Endodermal cell (in vitro differentiated cells): ENCODE data around the gene RBKS. TPM values are rescaled to one million over a fixed set of nuclear protein-coding genes. Genes with fewer than 3 reads are reported as not detected.

Experiments used
- DNase-seq: peaks from one replicate; pipeline ENCODE4 v3.0.0-alpha.2; 2017
- H3K27ac ChIP-seq: 2 replicates; pipeline ENCODE4 v1.5.1; 2013; ENCODE audit warnings: mild to moderate bottlenecking, low read depth, low read length, moderate library complexity
- H3K27me3 ChIP-seq: 2 replicates; pipeline ENCODE4 v1.6.1; 2013; ENCODE audit warnings: mild to moderate bottlenecking, low read length, moderate library complexity; ENCODE audit not compliant: insufficient read depth, control insufficient read depth, poor library complexity, severe bottlenecking
- H3K36me3 ChIP-seq: 2 replicates; pipeline ENCODE4 v1.7.0; 2013; ENCODE audit warnings: mild to moderate bottlenecking, low read length, moderate library complexity; ENCODE audit not compliant: control insufficient read depth, insufficient read depth
- H3K4me1 ChIP-seq: one replicate; pipeline ENCODE4 v1.7.0; 2013; ENCODE audit warnings: low read length; ENCODE audit not compliant: control insufficient read depth, insufficient read depth
- H3K4me3 ChIP-seq: 2 replicates; pipeline ENCODE4 v1.5.1; 2013; ENCODE audit warnings: mild to moderate bottlenecking, low read length, moderate library complexity
- H3K9ac ChIP-seq: 2 replicates; pipeline ENCODE4 v1.6.1; 2013; ENCODE audit warnings: mild to moderate bottlenecking, low read length, moderate library complexity; ENCODE audit not compliant: poor library complexity, severe bottlenecking; ENCODE audit errors: extremely low read depth
- H3K9me3 ChIP-seq: 2 replicates; pipeline ENCODE4 v1.6.1; 2013; ENCODE audit warnings: mild to moderate bottlenecking, low read length, moderate library complexity; ENCODE audit not compliant: control insufficient read depth
- H3K27ac Mint-ChIP-seq: 2 replicates; pipeline ENCODE4 v1.8.0; 2020; ENCODE audit warnings: mixed read lengths
- H3K27me3 Mint-ChIP-seq: 2 replicates; pipeline ENCODE4 v1.8.0; 2021; ENCODE audit warnings: mild to moderate bottlenecking, mixed read lengths; ENCODE audit not compliant: insufficient read depth
- H3K36me3 Mint-ChIP-seq: 2 replicates; pipeline ENCODE4 v1.8.0; 2020; ENCODE audit warnings: low read depth, mixed read lengths
- H3K4me1 Mint-ChIP-seq: 2 replicates; pipeline ENCODE4 v1.8.0; 2020; ENCODE audit warnings: mixed read lengths
- H3K4me3 Mint-ChIP-seq: 2 replicates; pipeline ENCODE4 v1.8.0; 2020; ENCODE audit warnings: mild to moderate bottlenecking, moderate library complexity, mixed read lengths
- H3K9me3 Mint-ChIP-seq: 2 replicates; pipeline ENCODE4 v1.8.0; 2020; ENCODE audit warnings: mild to moderate bottlenecking, mixed read lengths
- CTCF ChIP-seq: fragments of 200-600 bp; sonication (generic); conservative IDR thresholded peaks from 2 replicates; pipeline ENCODE4 v1.5.0; 2021; ENCODE audit warnings: antibody characterized with exemption, mild to moderate bottlenecking
- WGBS, 2 experiments: methylation state at CpG; one replicate each; pipeline versions ENCODE4 v1.1.5 to v1.1.7; 2013; ENCODE audit warnings: missing lambda C conversion rate in 2 of 2, mixed read lengths in 1 of 2; ENCODE audit not compliant: insufficient coverage in 1 of 2, insufficient read length in 1 of 2; 5-methylcytosine and 5-hydroxymethylcytosine counted together
- total RNA-seq, 2 donors: library from RNA; stranded (reverse); fragmentation: NEBNext Ultra II Directional in 1 of 2; extraction: Animal tissue kit (Norgen Biotek cat#: 25700) in 1 of 2; gene quantifications; 2 replicates in 1 of 2; 3 replicates in 1 of 2; pipeline ENCODE4 v1.2.1, GENCODE V29; 2021

The RBKS gene
- total RNA-seq, 2 donors from 2014 or later: 4.4 to 4.9 TPM

DNA sequence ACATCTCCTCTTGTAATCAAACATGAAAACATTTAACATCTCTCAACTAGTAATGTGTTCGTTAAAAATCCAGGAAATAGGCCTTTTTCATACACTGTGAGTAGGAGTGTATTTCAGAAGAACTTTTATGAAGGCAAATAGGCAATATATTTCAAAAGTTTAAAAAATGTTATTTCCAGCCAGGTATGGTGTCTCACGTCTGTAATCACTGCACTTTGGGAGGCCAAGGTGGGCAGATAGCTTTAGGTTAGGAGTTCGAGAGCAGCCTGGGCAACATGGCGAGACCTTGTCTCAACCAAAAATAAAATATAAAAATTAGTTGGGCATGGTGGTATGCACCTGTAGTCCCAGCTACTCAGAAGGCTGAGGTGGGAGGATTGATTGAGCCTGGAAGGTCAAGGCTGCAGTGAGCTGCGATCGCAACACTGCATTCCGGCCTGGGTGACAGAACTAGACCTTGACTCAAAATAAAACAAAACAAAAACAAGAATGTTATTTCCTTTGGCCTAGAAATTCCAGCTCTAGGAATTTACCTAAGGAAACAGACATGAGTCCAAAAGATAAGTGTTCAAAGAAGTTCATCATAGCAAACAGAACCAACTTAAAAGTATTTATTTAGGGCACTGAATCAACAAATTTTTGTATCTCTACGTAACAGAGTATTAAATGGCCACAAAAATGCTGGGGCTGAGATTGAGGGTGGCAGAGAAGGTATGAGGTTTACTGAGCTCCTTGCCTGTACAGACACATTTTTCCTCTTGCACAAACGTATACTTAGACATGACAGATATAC, 14.9 kb downstream of the RBKS start:
- peaks cover 5% of the 10 kb centered on the region for H3K27me3 Mint-ChIP-seq
- DNase-seq: no peak
- Histone ChIP-seq H3K9me3 (no peaks in the 10 kb centered on the region), H3K27me3 (no peaks in the 10 kb centered on the region), H3K9ac (no peak overlapping the region), H3K4me3 (no peak overlapping the region), H3K4me1 (no peaks in the 10 kb centered on the region), H3K27ac (no peak overlapping the region), H3K36me3 (no peaks in the 10 kb centered on the region)
- no peaks in the 10 kb centered on the region for H3K4me1 Mint-ChIP-seq
- WGBS, 2 experiments: 89 to 92% methylated on average over 1 to 8 of the region's 9 CpGs
- TF ChIP-seq CTCF: no peak
- H3K36me3 Mint-ChIP-seq: no peaks in the 10 kb centered on the region
- H3K9me3 Mint-ChIP-seq: peaks cover 10% of the 10 kb centered on the region
- H3K4me3 Mint-ChIP-seq: no peak overlapping the region
- H3K27ac Mint-ChIP-seq: no peak overlapping the region

DNA sequence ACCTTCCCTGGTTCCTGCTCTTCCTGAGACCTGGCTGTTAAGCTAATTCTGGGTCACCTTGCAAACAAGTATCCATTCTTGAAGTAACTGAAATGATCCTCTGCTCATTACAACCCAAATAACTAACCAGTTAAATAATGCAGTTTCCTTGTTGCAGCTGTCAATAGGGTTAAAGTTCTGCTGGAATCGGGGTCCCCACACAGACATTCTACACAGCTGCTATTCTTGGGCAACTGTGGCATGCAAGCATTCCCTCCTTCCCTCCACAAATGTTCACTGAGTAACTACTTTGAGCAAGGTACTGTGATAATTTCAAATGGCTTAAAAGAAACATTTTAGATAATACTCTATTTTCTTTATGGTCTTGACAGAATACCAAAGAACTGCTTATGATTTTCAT, 17.1 kb downstream of the RBKS start:
- Histone ChIP-seq H3K4me1 (no peaks in the 10 kb centered on the region), H3K27me3 (no peaks in the 10 kb centered on the region), H3K9me3 (no peaks in the 10 kb centered on the region), H3K36me3 (no peaks in the 10 kb centered on the region), H3K9ac (no peak overlapping the region), H3K4me3 (no peak overlapping the region), H3K27ac (no peak overlapping the region)
- WGBS, 2 experiments: 67 to 85% methylated on average over 1 of the region's 1 CpG
- TF ChIP-seq CTCF: no peak
- no peak overlapping the region for H3K27ac Mint-ChIP-seq
- no peak overlapping the region for H3K4me3 Mint-ChIP-seq
- H3K4me1 Mint-ChIP-seq: no peaks in the 10 kb centered on the region
- H3K9me3 Mint-ChIP-seq: peaks cover 10% of the 10 kb centered on the region
- no peak for DNase-seq
- H3K36me3 Mint-ChIP-seq: no peaks in the 10 kb centered on the region
- H3K27me3 Mint-ChIP-seq: peaks cover 3% of the 10 kb centered on the region

- WGBS, 2 experiments: 89 to 91% methylated on average over 1 to 3 of the region's 3 CpGs
- no peaks in the 10 kb centered on the region for H3K36me3 ChIP-seq
These were observed 18.4 kb downstream of the RBKS start for GRCh38 chr2:27871802-27872201.

More at GRCh38 chr2:27871802-27872201, 18.4 kb downstream of the RBKS start:
- Mint-ChIP-seq H3K27ac (no peak overlapping the region), H3K27me3 (peaks cover 2% of the 10 kb centered on the region), H3K36me3 (no peaks in the 10 kb centered on the region), H3K4me1 (no peaks in the 10 kb centered on the region), H3K4me3 (no peak overlapping the region), H3K9me3 (peaks cover 10% of the 10 kb centered on the region)
- Histone ChIP-seq H3K9ac (no peak overlapping the region), H3K9me3 (no peaks in the 10 kb centered on the region), H3K4me1 (no peaks in the 10 kb centered on the region), H3K4me3 (no peak overlapping the region), H3K27me3 (peaks cover 6% of the 10 kb centered on the region), H3K27ac (no peak overlapping the region)
- no peak for TF ChIP-seq CTCF
- no peak for DNase-seq
